HCT116 (cell line): ENCODE results near the gene C20orf144. TPM values are rescaled to one million over a fixed set of nuclear protein-coding genes. Genes with fewer than 3 reads are reported as not detected.

Experiments used
- ATAC-seq: fragments of 200-7000 bp; cut with Tn5 transposase; 2 replicates; pipeline ENCODE4 v1.9.1; 2020; ENCODE audit warnings: mild to moderate bottlenecking, moderate library complexity
- BruUV-seq: library from RNA; stranded (reverse); fragments of 400-500 nt; replicated peaks from 2 replicates; lab custom pipeline; 2021; lab: Mats Ljungman, UMichigan
- CTCF ChIA-PET: fragments of 300-600 bp; sonication (Branson Sonifier 250); formaldehyde crosslinking; loops from one replicate; lab custom pipeline; 2021; ENCODE audit warnings: antibody characterized with exemption; lab: Charles Lee
- POLR2A ChIA-PET: fragments of 300-600, 350-600 bp; sonication (Branson Sonifier 250); formaldehyde crosslinking; loops from one replicate; lab custom pipeline; 2021; ENCODE audit warnings: antibody characterized with exemption; lab: Charles Lee
- RAD21 ChIA-PET, 2 experiments: fragments of 300-600 bp; sonication (Branson Sonifier 250); formaldehyde crosslinking; loops; one replicate each; lab custom pipeline; 2023; ENCODE audit warnings: low total read pairs in 2 of 2; ENCODE audit not compliant: uncharacterized antibody in 2 of 2, unreplicated experiment in 2 of 2, low non-redundant PET in 1 of 2; lab: Charles Lee
- DNase-seq: peaks from one replicate; pipeline ENCODE4 v3.0.0-alpha.2; 2010; ENCODE audit warnings: low read depth, low spot score
- H2AFZ ChIP-seq: fragments of 200-600 bp; shearing (Covaris generic), sonication (generic); 2 replicates; pipeline ENCODE4 v1.6.1; 2017; ENCODE audit warnings: low read depth, mixed run types, mixed read lengths, antibody characterized with exemption, low read length; ENCODE audit not compliant: poor library complexity, severe bottlenecking
- H3K27ac ChIP-seq: 2 replicates; pipeline ENCODE4 v1.5.1; 2012; ENCODE audit warnings: low read depth, low read length
- H3K27me3 ChIP-seq: fragments of 200-600 bp; sonication (generic); 2 replicates; pipeline ENCODE4 v1.6.1; 2016; ENCODE audit warnings: mixed run types, low read length, mixed read lengths; ENCODE audit not compliant: insufficient read depth
- H3K36me3 ChIP-seq, 2 experiments: fragments of 200-500 bp in 1 of 2; fragments of 200-600 bp in 1 of 2; sonication (Bioruptor generic) in 1 of 2; sonication (generic) in 1 of 2; 2 replicates each; pipeline versions ENCODE4 v1.5.1 to v1.6.1; 2014 to 2016; ENCODE audit warnings: low read length in 2 of 2, inconsistent platforms in 1 of 2, mixed read lengths in 1 of 2, mixed run types in 1 of 2; ENCODE audit not compliant: insufficient read depth in 2 of 2, control insufficient read depth in 1 of 2
- H3K4me1 ChIP-seq, 2 experiments: fragments of 200-600 bp in 1 of 2; sonication (generic) in 1 of 2; 2 replicates each; pipeline versions ENCODE4 v1.5.1 to v1.6.1; 2012 to 2017; ENCODE audit warnings: low read length in 2 of 2, inconsistent platforms in 1 of 2, mild to moderate bottlenecking in 1 of 2, mixed read lengths in 1 of 2, mixed run types in 1 of 2, moderate library complexity in 1 of 2; ENCODE audit not compliant: insufficient read depth in 2 of 2, control insufficient read depth in 1 of 2
- H3K4me2 ChIP-seq: fragments of 200-600 bp; sonication (generic); 2 replicates; pipeline ENCODE4 v1.6.1; 2017; ENCODE audit warnings: mixed run types, low read length, mixed read lengths
- H3K4me3 ChIP-seq, 2 experiments: fragments of 200-600 bp in 1 of 2; sonication (generic) in 1 of 2; replicated peaks in 1 of 2; 2 replicates each; pipeline ENCODE4 v1.5.1; 2011 to 2016; ENCODE audit warnings: low read length in 2 of 2, control low read depth in 1 of 2, low read depth in 1 of 2, mild to moderate bottlenecking in 1 of 2, mixed read lengths in 1 of 2, mixed run types in 1 of 2
- H3K79me2 ChIP-seq: fragments of 200-600 bp; sonication (generic); 2 replicates; pipeline ENCODE4 v1.6.1; 2017; ENCODE audit warnings: mild to moderate bottlenecking, mixed run types, low read length, moderate library complexity, mixed read lengths; ENCODE audit not compliant: insufficient read depth
- H3K9ac ChIP-seq: fragments of 200-600 bp; sonication (generic); 2 replicates; pipeline ENCODE4 v1.6.1; 2016; ENCODE audit warnings: low read length, mixed read lengths
- H3K9me2 ChIP-seq: fragments of 200-600 bp; sonication (generic), shearing (Covaris generic); 2 replicates; pipeline ENCODE4 v1.6.1; 2017; ENCODE audit warnings: mixed run types, mild to moderate bottlenecking, moderate library complexity; ENCODE audit not compliant: insufficient read depth
- H3K9me3 ChIP-seq, 2 experiments: fragments of 200-500 bp in 1 of 2; fragments of 200-600 bp in 1 of 2; sonication (Bioruptor generic) in 1 of 2; sonication (generic) in 1 of 2; 2 replicates each; pipeline ENCODE4 v1.6.1; 2014 to 2017; ENCODE audit warnings: low read length in 2 of 2, mixed read lengths in 2 of 2, inconsistent platforms in 1 of 2, low read depth in 1 of 2, mild to moderate bottlenecking in 1 of 2, mixed run types in 1 of 2, moderate library complexity in 1 of 2; ENCODE audit not compliant: control insufficient read depth in 1 of 2, insufficient read depth in 1 of 2
- H4K20me1 ChIP-seq: fragments of 200-600 bp; sonication (generic), shearing (Covaris generic); 2 replicates; pipeline ENCODE4 v1.6.1; 2017; ENCODE audit warnings: mixed run types, mild to moderate bottlenecking, moderate library complexity; ENCODE audit not compliant: insufficient read depth
- ATF3 ChIP-seq: IDR thresholded peaks from 2 replicates; pipeline ENCODE4 v1.6.1; 2012
- CEBPB ChIP-seq: IDR thresholded peaks from 2 replicates; pipeline ENCODE4 v1.6.1; 2012; ENCODE audit warnings: low read depth
- ELF1 ChIP-seq: IDR thresholded peaks from 2 replicates; pipeline ENCODE4 v1.6.1; 2012; ENCODE audit warnings: low read depth, borderline replicate concordance
- FOSL1 ChIP-seq: IDR thresholded peaks from 2 replicates; pipeline ENCODE4 v1.6.1; 2012; ENCODE audit warnings: low read depth
- MAX ChIP-seq: IDR thresholded peaks from 2 replicates; pipeline ENCODE4 v1.6.1; 2012
- POLR2AphosphoS5 ChIP-seq: IDR thresholded peaks from 2 replicates; pipeline ENCODE4 v1.6.1; 2011; ENCODE audit warnings: mild to moderate bottlenecking, low read depth, low read length, moderate library complexity
- YY1 ChIP-seq: IDR thresholded peaks from 2 replicates; pipeline ENCODE4 v1.6.1; 2011; ENCODE audit warnings: low read length, low read depth, moderate library complexity, mild to moderate bottlenecking; ENCODE audit not compliant: insufficient replicate concordance; ENCODE audit errors: extremely low read depth
- ZBTB33 ChIP-seq: IDR thresholded peaks from 2 replicates; pipeline ENCODE4 v1.6.1; 2011; ENCODE audit warnings: mild to moderate bottlenecking, low read length, moderate library complexity; ENCODE audit not compliant: insufficient replicate concordance; ENCODE audit errors: extremely low read depth
- intact Hi-C: fragments of 100-400 bp; cut with micrococcal nuclease; formaldehyde crosslinking; loops from 2 replicates; pipeline ENCODE4 v1.10.0; 2022
- total RNA-seq: library from RNA; stranded (reverse); gene quantifications from one replicate; pipeline ENCODE4 v1.2.1, GENCODE V29; 2021; ENCODE audit not compliant: unreplicated experiment

The C20orf144 gene
- total RNA-seq, 1 experiment from 2014 or later, result 0.37 TPM

GRCh38 chr20:33621717-33622400 lies 40.3 kb upstream of the C20orf144 start:
- Histone ChIP-seq H3K9me3 (no peaks in the 10 kb centered on the region), H3K27me3 (no peaks in the 10 kb centered on the region), H4K20me1 (no peaks in the 10 kb centered on the region), H3K4me1 (no peaks in the 10 kb centered on the region), H3K79me2 (no peaks in the 10 kb centered on the region), H3K4me2 (no peak overlapping the region), H3K36me3 (no peaks in the 10 kb centered on the region; a peak in 1 of 4 replicates), H3K9ac (no peak overlapping the region), H3K4me3 (no peak overlapping the region), H3K9me2 (no peaks in the 10 kb centered on the region), H3K27ac (no peak overlapping the region), H2AFZ (no peak overlapping the region)
- CTCF ChIA-PET, result no interaction called here
- TF ChIP-seq YY1 (no peak), POLR2AphosphoS5 (no peak), CEBPB (no peak), FOSL1 (no peak), MAX (no peak), ATF3 (no peak), ELF1 (no peak), ZBTB33 (no peak)
- DNase-seq (no peak), ATAC-seq (no peak)
- intact Hi-C loops, result no loop called here
- no TSS peak for BruUV-seq
- RAD21 ChIA-PET, result no interaction called here
- POLR2A ChIA-PET, result no interaction called here
